NCI-H1417 treated with DMSO at 0.1 percent for 48 hours (cell line): ENCODE results near the gene PRR7.

ENCODE experiments used
- DNase-seq: peaks from one replicate; lab custom pipeline; 2025; lab: John Stamatoyannopoulos, UW

PRR7 gene

GRCh38 chr5:177499842-177500241 is 53.2 kb downstream of the PRR7 start:
- DNase-seq = no peak

DNA sequence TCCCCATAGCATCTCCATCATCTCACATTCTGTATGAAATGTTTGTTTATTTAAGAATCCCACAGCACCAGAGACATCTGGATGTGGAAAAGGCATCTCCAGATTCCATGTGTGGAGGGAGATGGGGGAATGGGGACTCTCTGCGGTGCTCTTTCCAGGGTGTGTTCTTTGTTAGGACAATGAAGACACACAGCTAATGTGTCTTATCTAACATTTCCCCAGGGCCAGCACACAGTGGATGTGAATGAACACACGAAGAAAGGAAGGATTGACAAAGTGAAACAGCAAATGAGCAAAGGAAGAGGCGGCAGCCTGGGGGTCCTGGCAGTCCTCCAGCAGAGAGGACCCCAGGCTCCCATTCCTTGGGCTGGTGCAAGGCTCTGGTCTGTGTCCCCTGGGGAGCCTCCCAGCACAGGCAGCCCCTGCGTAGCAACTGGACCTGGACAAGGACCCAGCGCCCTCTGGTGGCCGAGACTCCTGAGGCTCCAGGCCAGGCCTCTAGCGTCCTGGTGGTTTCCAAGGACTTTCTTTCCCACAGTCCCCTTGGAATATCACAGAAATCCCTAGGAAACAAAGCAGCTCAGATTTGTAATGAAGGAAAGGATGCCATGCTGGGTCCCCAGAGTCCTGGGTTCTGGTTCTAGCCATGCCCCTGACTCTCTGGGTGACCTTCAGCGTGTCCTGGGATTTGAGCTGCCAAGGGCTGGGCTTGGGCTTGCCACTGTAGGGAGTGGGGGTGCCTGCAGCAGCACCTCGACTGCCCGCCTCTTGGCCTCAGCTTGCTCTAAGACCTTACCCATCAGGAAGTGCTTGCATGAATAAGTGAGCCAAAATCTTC is 54.3 kb downstream of the PRR7 start:
- peak; percentile 5 for DNase-seq

GRCh38 chr5:177501874-177502678 is 55.5 kb downstream of the PRR7 start:
- no peak for DNase-seq

GRCh38 chr5:177502886-177503285 is 56.3 kb downstream of the PRR7 start:
- DNase-seq = no peak

GRCh38 chr5:177503351-177504085 is 56.9 kb downstream of the PRR7 start:
- DNase-seq = no peak

- no peak for DNase-seq
Observed at GRCh38 chr5:177504086-177505056, 57.8 kb downstream of the PRR7 start.

- DNase-seq = no peak
Observed at GRCh38 chr5:177505075-177505474, 58.5 kb downstream of the PRR7 start.
